ENCODE measurements around the gene MIS12. TPM values are rescaled to one million over a fixed set of nuclear protein-coding genes. Genes with fewer than 3 reads are reported as not detected.

MIS12 gene
- 22.6 and 24.5 TPM in 2 replicates for total RNA-seq

GRCh38 chr17:5486206-5487124 is at the start of gene MIS12:
MIS12 (plus strand) TSS chr17:5486566; CDS start chr17:5488863, 2,297 bp downstream.

GRCh38 chr17:5438716-5439445 is 47.5 kb upstream of the MIS12 start, which contains the start of gene C1QBP:
C1QBP (minus strand) TSS chr17:5439155; CDS start chr17:5439073, 82 bp downstream.

GRCh38 chr17:5485270-5486205 is 828 bp upstream of the MIS12 start, which contains the start of gene DERL2:
DERL2 (minus strand) TSS chr17:5486178; CDS start chr17:5486161, 17 bp downstream.

Other genes starting within 250 kb of the MIS12 start
- gene RABEP1, start 204.3 kb upstream of the MIS12 start, total RNA-seq, result 59.4 and 66.9 TPM in 2 replicates
- gene NUP88, start 66.9 kb upstream of the MIS12 start, total RNA-seq, result 155 and 167 TPM in 2 replicates
- gene RPAIN, start 66.4 kb upstream of the MIS12 start, total RNA-seq, result 47.7 and 48.9 TPM in 2 replicates
- 414 and 439 TPM in 2 replicates for gene C1QBP, start 47.4 kb upstream of the MIS12 start, total RNA-seq
- gene DHX33, start 17.6 kb upstream of the MIS12 start, total RNA-seq, result 26.7 and 31.6 TPM in 2 replicates
- 31.8 and 35.0 TPM in 2 replicates for gene DERL2, start 388 bp upstream of the MIS12 start, total RNA-seq
- gene NLRP1, start 97.9 kb downstream of the MIS12 start, total RNA-seq, result 43.0 and 49.4 TPM in 2 replicates